ENCODE results near the gene TFB1M.
"Not testable (repeated sequence)": the region's sequence is repeated elsewhere in the genome, so short reads cannot be mapped to it uniquely, and the experiment has no call there.

TFB1M gene

DNA sequence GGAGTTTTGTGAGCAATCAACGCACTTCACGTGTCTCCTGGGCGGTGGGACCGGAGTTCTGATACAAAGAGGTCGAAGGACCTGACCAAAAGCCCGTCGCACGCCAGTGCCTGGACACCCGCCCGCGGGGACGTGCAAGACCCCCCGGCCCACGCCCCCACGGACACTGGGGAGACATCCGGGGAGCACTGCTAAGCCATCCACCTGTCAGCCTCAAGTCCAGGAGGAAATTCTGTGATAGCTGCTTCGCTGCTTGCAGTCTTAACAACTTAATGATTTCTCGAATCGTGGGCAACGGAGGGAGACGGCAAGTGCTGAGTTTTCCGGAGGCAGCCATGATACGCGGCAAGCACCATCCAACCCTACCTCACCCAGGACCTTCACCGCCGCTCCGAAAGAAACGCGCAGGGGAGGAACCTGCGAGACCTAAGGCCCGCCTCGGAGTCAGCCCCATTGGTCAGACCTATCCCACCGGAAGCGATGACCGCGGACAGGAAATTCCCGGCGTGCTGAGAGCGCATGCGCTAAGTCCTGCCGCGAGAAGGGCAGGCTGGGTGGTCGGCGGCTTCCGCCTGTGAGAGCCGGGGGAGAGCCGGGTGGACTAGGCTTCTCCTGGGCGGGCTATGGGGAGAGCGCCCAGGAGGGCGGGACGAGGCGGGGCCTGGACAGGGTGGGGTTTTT lies at the start of gene TFB1M:
Gene TFB1M, minus strand, starts transcription at position 393 of the 681 bp plus-strand sequence. Its CDS starts 56 bp downstream, at position 337.
- Histone ChIP-seq H3K4me3 (replicated peaks; ENCODE audit: low read depth, low read length) (peak within 1 kb of the TSS; percentile 100), H3K36me3 (ENCODE audit: control insufficient read depth, insufficient read depth, low read length) (no peaks in the 10 kb centered on the region; the same call in 1 of the 2 replicates), H3K27me3 (replicated peaks; ENCODE audit: control insufficient read depth, insufficient read depth, low read length) (no peaks in the 10 kb centered on the region)
- TF ChIP-seq, protein P1, sequence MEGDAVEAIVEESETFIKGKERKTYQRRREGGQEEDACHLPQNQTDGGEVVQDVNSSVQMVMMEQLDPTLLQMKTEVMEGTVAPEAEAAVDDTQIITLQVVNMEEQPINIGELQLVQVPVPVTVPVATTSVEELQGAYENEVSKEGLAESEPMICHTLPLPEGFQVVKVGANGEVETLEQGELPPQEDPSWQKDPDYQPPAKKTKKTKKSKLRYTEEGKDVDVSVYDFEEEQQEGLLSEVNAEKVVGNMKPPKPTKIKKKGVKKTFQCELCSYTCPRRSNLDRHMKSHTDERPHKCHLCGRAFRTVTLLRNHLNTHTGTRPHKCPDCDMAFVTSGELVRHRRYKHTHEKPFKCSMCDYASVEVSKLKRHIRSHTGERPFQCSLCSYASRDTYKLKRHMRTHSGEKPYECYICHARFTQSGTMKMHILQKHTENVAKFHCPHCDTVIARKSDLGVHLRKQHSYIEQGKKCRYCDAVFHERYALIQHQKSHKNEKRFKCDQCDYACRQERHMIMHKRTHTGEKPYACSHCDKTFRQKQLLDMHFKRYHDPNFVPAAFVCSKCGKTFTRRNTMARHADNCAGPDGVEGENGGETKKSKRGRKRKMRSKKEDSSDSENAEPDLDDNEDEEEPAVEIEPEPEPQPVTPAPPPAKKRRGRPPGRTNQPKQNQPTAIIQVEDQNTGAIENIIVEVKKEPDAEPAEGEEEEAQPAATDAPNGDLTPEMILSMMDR (IDR thresholded peaks at IDR 0.05; ENCODE audit: insufficient read depth, low read length, poor library complexity, severe bottlenecking) = no peak
- DNase-seq (ENCODE audit: extremely low read depth, insufficient read length) = peak; percentile 99

DNA sequence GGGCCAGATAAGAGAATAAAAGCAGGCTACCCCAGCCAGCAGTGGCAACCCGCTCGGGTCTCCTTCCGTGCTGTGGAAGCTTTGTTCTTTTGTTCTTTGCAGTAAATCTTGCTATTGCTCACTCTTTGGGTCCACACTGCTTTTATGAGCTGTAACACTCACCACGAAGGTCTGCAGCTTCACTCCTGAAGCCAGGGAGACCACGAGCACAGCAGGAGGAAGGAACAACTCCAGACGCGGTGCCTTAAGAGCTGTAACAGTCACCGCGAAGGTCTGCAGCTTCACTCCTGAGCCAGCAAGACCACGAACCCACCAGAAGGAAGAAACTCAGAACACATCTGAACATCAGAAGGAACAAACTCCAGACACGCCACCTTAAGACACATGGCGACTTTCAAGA lies 49.7 kb upstream of the TFB1M start:
- H3K36me3 ChIP-seq (ENCODE audit: control insufficient read depth, insufficient read depth, low read length); DNase-seq (ENCODE audit: extremely low read depth, insufficient read length); H3K27me3 ChIP-seq (replicated peaks; ENCODE audit: control insufficient read depth, insufficient read depth, low read length); H3K4me3 ChIP-seq (replicated peaks; ENCODE audit: low read depth, low read length): not testable (repeated sequence)

DNA sequence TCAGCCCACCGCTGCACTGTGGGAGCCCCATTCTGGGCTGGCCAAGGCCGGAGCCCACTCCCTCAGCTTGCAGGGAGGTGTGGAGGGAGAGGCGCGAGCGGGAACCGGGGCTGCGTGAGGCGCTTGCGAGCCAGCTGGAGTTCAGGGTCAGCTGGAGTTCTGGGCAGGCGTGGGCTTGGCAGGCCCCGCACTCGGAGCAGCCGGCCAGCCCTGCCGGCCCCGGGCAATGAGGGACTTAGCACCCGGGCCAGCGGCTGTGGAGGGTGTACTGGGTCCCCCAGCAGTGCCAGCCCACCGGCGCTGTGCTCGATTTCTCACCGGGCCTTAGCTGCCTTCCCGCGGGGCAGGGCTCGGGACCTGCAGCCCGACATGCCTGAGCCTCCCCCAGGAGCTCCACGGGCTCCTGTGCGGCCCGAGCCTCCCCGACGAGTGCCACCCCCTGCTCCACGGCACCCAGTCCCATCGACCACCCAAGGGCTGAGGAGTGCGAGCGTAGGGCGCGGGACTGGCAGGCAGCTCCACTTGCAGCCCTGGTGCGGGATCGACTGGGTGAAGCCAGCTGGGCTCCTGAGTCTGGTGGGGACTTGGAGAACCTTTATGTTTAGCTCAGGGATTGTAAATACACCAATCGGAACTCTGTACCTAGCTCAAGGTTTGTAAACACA lies 48.8 kb upstream of the TFB1M start:
- not testable (repeated sequence) for H3K4me3 ChIP-seq (replicated peaks; ENCODE audit: low read depth, low read length); H3K27me3 ChIP-seq (replicated peaks; ENCODE audit: control insufficient read depth, insufficient read depth, low read length); DNase-seq (ENCODE audit: extremely low read depth, insufficient read length); H3K36me3 ChIP-seq (ENCODE audit: control insufficient read depth, insufficient read depth, low read length)

DNA sequence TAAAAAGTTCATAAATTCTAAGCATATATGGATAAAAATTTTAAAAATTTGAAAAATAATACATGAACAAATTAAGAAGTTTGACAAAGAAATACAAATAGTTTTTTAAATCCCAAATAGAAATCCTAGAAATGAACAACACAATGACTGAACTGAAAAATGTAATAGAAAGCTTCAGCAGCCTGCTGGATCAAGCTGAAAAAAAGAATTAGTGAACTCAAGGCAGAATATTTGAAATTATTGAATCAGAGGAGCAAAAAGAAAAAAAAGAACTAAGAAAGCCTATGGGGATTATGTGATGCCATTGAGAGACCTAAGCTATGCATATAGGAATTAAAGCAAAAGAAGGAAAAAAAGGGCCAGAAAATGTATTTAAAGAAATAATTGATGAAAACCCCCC lies 39.9 kb upstream of the TFB1M start:
- DNase-seq (ENCODE audit: extremely low read depth, insufficient read length) = no peak

DNA sequence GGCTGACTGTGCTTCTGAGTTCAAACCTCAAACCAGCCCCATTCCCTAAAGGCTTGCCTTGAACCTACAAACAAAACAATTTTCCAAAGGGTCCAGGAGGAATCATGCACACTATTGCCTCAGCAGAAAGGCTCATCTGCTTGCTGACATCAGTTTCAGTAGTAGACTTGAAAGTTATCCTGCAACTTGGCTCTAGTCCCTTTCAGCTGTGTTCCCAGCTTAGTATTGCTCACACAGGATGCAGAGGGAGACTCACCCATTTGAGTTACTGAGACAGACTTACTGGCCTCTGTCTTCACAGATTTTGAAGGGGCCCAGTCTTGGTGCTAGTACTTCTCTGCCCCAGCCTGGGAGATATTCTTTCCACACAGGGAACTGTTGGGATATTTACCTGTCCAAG lies 38.5 kb upstream of the TFB1M start:
- Histone ChIP-seq H3K4me3 (replicated peaks; ENCODE audit: low read depth, low read length) (no peak overlapping the region), H3K27me3 (replicated peaks; ENCODE audit: control insufficient read depth, insufficient read depth, low read length) (no peaks in the 10 kb centered on the region), H3K36me3 (ENCODE audit: control insufficient read depth, insufficient read depth, low read length) (no peaks in the 10 kb centered on the region)
- TF ChIP-seq, protein P1 (IDR thresholded peaks at IDR 0.05; ENCODE audit: insufficient read depth, low read length, poor library complexity, severe bottlenecking) = no peak
- DNase-seq (ENCODE audit: extremely low read depth, insufficient read length) = no peak

More for the DNA sequence above, 39.9 kb upstream of the TFB1M start:
- Histone ChIP-seq H3K4me3 (replicated peaks; ENCODE audit: low read depth, low read length) (no peak overlapping the region), H3K36me3 (ENCODE audit: control insufficient read depth, insufficient read depth, low read length) (no peaks in the 10 kb centered on the region), H3K27me3 (replicated peaks; ENCODE audit: control insufficient read depth, insufficient read depth, low read length) (no peaks in the 10 kb centered on the region)
- TF ChIP-seq, protein P1 (IDR thresholded peaks at IDR 0.05; ENCODE audit: insufficient read depth, low read length, poor library complexity, severe bottlenecking) = no peak

DNA sequence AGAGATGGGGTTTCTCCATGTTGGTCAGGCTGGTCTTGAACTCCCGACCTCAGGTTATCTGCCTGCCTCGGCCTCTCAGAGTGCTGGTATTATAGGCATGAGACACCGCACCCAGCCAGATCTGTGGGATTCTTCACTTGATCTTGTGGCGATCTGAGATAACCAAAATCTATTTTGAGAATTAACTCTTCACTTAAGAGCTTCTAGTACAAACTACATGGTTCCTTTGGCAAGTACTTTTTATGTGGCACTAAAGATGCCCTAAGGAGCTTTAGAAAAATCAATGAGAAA lies 37.8 kb upstream of the TFB1M start:
- Histone ChIP-seq H3K36me3 (ENCODE audit: control insufficient read depth, insufficient read depth, low read length) (no peaks in the 10 kb centered on the region), H3K4me3 (replicated peaks; ENCODE audit: low read depth, low read length) (no peak overlapping the region), H3K27me3 (replicated peaks; ENCODE audit: control insufficient read depth, insufficient read depth, low read length) (no peaks in the 10 kb centered on the region)
- TF ChIP-seq, protein P1 (IDR thresholded peaks at IDR 0.05; ENCODE audit: insufficient read depth, low read length, poor library complexity, severe bottlenecking) = no peak
- DNase-seq (ENCODE audit: extremely low read depth, insufficient read length) = no peak
